BLaER1 treated with 17β-estradiol and CSF1 and Interleukin-3, amounts not matched to agents 10 nM and 100 nM (cell line): ENCODE measurements around the gene SRGAP3.
A peak's percentile ranks its signal among the peaks of the same experiment; 100 is the strongest.

Source experiments
- H3K27ac ChIP-seq, 11 experiments: shearing (Covaris generic); formaldehyde crosslinking; 2 replicates each; pipeline ENCODE4 v1.8.1; 2022
- H3K27me3 ChIP-seq, 11 experiments: shearing (Covaris generic); formaldehyde crosslinking; 2 replicates each; pipeline ENCODE4 v1.8.1; 2022
- H3K36me3 ChIP-seq, 11 experiments: shearing (Covaris generic); formaldehyde crosslinking; 2 replicates each; pipeline ENCODE4 v1.8.1; 2022
- H3K4me1 ChIP-seq, 10 experiments: shearing (Covaris generic); formaldehyde crosslinking; 2 replicates each; pipeline ENCODE4 v1.8.1; 2022
- H3K4me2 ChIP-seq, 11 experiments: shearing (Covaris generic); formaldehyde crosslinking; 2 replicates each; pipeline ENCODE4 v1.8.1; 2022
- H3K4me3 ChIP-seq, 10 experiments: shearing (Covaris generic); formaldehyde crosslinking; 2 replicates each; pipeline ENCODE4 v1.8.1; 2022
- H3K9ac ChIP-seq, 11 experiments: shearing (Covaris generic); formaldehyde crosslinking; 2 replicates each; pipeline ENCODE4 v1.8.1; 2022
- H3K9me3 ChIP-seq, 11 experiments: shearing (Covaris generic); formaldehyde crosslinking; replicated peaks in 1 of 11; 2 replicates each; pipeline ENCODE4 v1.8.1; 2022
- H4K20me1 ChIP-seq, 11 experiments: shearing (Covaris generic); formaldehyde crosslinking; 2 replicates each; pipeline ENCODE4 v1.8.1; 2022
- Cebpa-rat ChIP-seq, 11 experiments: shearing (Covaris generic); IDR thresholded peaks; 2 replicates each; pipeline ENCODE4 v1.8.1; 2022

The SRGAP3 gene

DNA sequence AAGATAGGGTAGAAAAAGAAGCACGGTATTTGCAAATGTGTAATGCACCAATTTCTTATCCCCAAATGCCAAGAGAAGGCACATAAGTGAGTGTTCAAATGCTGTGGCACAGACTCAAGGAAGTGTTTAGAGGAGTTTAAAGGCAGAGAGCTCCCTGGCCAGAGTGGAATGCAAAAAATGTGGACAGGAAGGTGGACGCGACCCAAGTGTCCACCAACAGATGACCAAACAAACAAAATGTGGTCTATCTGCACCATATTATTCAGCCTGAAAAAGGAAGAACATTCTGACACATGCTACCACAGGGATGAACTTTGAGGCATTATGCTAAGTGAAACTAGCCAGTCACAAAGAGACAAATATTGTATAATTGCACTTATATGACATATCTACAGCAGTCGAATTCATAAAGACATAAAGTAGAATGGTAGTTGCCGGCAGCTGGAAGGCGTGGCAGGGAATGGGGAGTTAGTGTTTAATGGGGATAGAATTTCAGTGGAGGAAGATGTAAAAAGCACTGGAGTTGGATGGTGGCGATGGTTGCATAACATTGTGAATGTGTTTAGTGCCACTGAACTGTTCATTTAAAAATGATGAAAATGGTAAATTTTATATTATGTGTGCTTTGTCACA is 126.6 kb downstream of the SRGAP3 start:
- Histone ChIP-seq H3K4me1 (peaks cover 0 to 10% (median 0%) of the 10 kb centered on the region in 10 experiments; a peak in 7 of 20 replicates), H3K27ac (no peak overlapping the region), H3K9me3 (peaks cover 0 to 10% (median 0%) of the 10 kb centered on the region in 11 experiments; a peak in 2 of 22 replicates), H3K36me3 (peaks cover 0 to 5% (median 0%) of the 10 kb centered on the region in 11 experiments; a peak in 1 of 22 replicates), H3K9ac (no peak overlapping the region), H3K4me3 (no peak overlapping the region), H4K20me1 (no peaks in the 10 kb centered on the region), H3K27me3 (no peaks in the 10 kb centered on the region), H3K4me2 (no peak overlapping the region)
- TF ChIP-seq Cebpa-rat (IDR thresholded peaks at IDR 0.05): no peak

DNA sequence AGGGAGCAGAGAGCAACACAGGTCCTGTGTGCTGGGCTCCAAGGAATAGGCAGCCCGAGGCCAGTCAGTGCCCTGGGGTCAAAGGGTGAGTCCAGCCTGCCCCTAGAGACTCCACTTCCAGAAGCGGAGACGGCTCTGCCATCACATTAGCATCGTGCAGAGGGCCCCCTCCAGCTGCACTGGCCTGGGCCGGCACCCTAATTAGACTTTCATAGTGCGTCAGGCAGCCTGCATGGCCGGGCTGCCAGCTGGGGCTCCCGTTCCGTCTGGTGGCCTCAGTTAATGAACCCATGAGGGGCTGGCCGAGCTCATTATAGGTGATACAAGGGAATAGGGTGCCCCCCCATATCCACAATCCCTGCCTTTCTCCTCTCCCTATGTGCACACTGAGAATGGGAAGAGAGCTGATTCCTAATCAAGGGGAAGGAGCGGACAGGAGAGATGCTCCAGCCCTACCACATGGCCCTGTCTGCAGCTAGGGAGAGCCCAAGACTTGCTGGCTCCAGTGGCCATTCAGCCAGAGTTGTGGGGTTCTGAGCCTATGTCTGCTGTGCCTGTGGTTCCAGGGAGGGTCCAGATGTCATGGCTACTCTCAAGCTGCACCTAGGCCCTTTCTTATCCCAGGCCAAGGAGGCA is 128.0 kb downstream of the SRGAP3 start:
- H3K27me3 ChIP-seq: no peaks in the 10 kb centered on the region
- TF ChIP-seq Cebpa-rat (IDR thresholded peaks at IDR 0.05): no peak
- H3K4me3 ChIP-seq: no peak overlapping the region
- H3K27ac ChIP-seq: no peak overlapping the region
- H4K20me1 ChIP-seq: no peaks in the 10 kb centered on the region
- H3K9ac ChIP-seq: no peak overlapping the region
- H3K4me2 ChIP-seq: no peak overlapping the region
- peaks cover 0 to 10% (median 0%) of the 10 kb centered on the region in 11 experiments; a peak in 2 of 22 replicates for H3K9me3 ChIP-seq
- H3K4me1 ChIP-seq: peaks cover 0 to 11% (median 1%) of the 10 kb centered on the region in 10 experiments; a peak in 8 of 20 replicates
- peaks cover 0 to 5% (median 0%) of the 10 kb centered on the region in 11 experiments; a peak in 1 of 22 replicates for H3K36me3 ChIP-seq

DNA sequence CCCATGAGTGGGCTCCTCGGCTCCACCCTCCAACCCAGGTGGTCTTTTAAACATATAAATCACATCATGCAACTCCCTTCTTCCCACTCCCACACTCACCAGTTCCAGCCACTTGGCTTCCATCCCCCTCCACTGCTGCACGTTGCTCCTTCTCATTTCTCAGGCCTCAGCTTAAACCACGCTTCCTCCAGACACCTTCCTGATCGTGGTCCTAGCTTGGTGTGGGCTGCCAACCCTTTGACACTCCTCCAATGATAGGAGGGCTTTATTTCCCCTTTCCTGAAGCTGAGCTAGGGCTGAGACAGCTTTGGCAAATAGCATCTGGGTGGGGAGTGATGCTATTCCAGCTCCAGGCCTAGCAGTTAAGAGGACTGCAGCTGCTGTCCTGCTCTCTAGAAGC is 130.1 kb downstream of the SRGAP3 start:
- Histone ChIP-seq H3K27ac (no peak overlapping the region), H4K20me1 (no peaks in the 10 kb centered on the region), H3K4me1 (peaks cover 0 to 14% (median 2%) of the 10 kb centered on the region in 10 experiments; a peak in 8 of 20 replicates), H3K9ac (no peak overlapping the region), H3K27me3 (no peaks in the 10 kb centered on the region), H3K4me2 (peak overlapping the region in 4 of 11 experiments; percentile 5 to 36 (median 17); a peak in 5 of 22 replicates), H3K36me3 (peaks cover 0 to 5% (median 0%) of the 10 kb centered on the region in 11 experiments; a peak in 1 of 22 replicates), H3K9me3 (peaks cover 0 to 10% (median 0%) of the 10 kb centered on the region in 11 experiments; a peak in 2 of 22 replicates), H3K4me3 (no peak overlapping the region)
- TF ChIP-seq Cebpa-rat (IDR thresholded peaks at IDR 0.05): no peak

DNA sequence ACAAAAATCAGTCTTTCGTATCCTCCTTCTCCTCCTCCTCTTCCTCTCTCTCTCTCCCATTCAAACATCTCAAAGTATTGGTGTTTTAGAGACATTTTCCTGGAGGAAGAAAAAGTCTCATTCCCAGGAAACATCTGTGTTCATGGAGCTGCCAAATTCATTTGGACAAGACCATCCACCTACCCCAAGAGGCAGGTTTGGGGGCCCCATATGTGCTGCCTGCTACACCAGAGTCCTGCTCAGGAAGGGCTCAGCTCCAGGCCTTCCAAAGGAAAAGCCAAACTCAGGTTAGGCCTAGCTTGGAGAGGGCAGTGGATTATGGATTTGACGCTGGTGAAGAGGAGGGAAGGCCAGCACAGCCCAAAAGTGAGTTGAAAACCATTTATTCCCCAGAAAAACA is 131.2 kb downstream of the SRGAP3 start:
- Histone ChIP-seq H3K9me3 (peaks cover 0 to 17% (median 0%) of the 10 kb centered on the region in 11 experiments; a peak in 4 of 22 replicates), H3K27ac (no peak overlapping the region), H3K4me2 (no peak overlapping the region), H3K27me3 (no peaks in the 10 kb centered on the region), H3K9ac (no peak overlapping the region), H3K4me3 (no peak overlapping the region), H4K20me1 (no peaks in the 10 kb centered on the region), H3K4me1 (peaks cover 0 to 14% (median 2%) of the 10 kb centered on the region in 10 experiments; a peak in 8 of 20 replicates), H3K36me3 (peaks cover 0 to 5% (median 0%) of the 10 kb centered on the region in 11 experiments; a peak in 1 of 22 replicates)
- TF ChIP-seq Cebpa-rat (IDR thresholded peaks at IDR 0.05): no peak

DNA sequence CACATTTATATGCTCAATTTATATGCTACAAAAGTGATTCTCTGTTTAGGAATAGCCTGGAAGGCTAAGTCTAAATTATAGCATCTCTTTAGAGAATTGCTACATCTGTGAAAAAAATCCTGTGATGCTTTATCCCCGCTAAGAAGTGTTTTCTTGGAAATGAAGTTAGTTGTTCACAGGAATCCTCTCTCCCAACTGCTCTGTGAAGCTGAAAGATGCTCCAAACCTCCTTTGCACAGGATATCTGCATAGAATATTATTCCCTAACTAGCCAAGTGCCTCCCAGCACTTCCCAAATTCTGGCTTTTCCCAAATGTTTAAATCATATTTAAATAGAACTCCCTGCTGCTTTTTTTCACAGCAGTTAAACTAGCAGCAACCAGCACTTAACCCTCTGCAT is 132.2 kb downstream of the SRGAP3 start:
- H3K4me3 ChIP-seq: no peak overlapping the region
- H3K4me1 ChIP-seq: peaks cover 0 to 14% (median 4%) of the 10 kb centered on the region in 10 experiments; a peak in 11 of 20 replicates
- TF ChIP-seq Cebpa-rat (IDR thresholded peaks at IDR 0.05): no peak
- no peaks in the 10 kb centered on the region for H4K20me1 ChIP-seq
- peaks cover 0 to 17% (median 0%) of the 10 kb centered on the region in 11 experiments; a peak in 4 of 22 replicates for H3K9me3 ChIP-seq
- no peak overlapping the region for H3K27ac ChIP-seq
- H3K9ac ChIP-seq: no peak overlapping the region
- peaks cover 0 to 5% (median 0%) of the 10 kb centered on the region in 11 experiments; a peak in 1 of 22 replicates for H3K36me3 ChIP-seq
- no peaks in the 10 kb centered on the region for H3K27me3 ChIP-seq
- H3K4me2 ChIP-seq: no peak overlapping the region

DNA sequence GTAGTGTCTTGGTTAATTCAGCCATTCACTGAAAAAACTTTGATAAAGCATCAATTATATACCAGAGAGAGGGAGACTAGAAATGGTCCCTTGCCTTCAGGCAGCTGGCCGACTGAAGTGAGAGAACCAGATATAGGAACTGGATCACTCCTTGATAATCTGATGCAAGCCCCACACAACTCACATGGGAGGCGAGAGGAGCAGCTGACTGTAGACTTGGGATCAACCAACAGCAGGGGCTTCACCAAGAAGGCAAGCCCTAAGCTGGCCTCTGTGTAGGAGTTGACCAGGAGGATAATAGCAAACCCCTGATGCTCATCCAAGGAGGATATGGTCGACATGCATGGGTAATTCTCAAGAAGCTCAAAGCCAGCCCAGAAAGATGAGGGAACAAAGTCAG is 133.1 kb downstream of the SRGAP3 start:
- Histone ChIP-seq H4K20me1 (no peaks in the 10 kb centered on the region), H3K4me2 (no peak overlapping the region), H3K9me3 (peaks cover 0 to 17% (median 0%) of the 10 kb centered on the region in 11 experiments; a peak in 4 of 22 replicates), H3K4me3 (no peak overlapping the region), H3K9ac (no peak overlapping the region), H3K4me1 (peaks cover 0 to 18% (median 6%) of the 10 kb centered on the region in 10 experiments; a peak in 11 of 20 replicates), H3K27ac (no peak overlapping the region), H3K27me3 (no peaks in the 10 kb centered on the region), H3K36me3 (peaks cover 0 to 5% (median 0%) of the 10 kb centered on the region in 11 experiments; a peak in 1 of 22 replicates)
- TF ChIP-seq Cebpa-rat (IDR thresholded peaks at IDR 0.05): no peak

DNA sequence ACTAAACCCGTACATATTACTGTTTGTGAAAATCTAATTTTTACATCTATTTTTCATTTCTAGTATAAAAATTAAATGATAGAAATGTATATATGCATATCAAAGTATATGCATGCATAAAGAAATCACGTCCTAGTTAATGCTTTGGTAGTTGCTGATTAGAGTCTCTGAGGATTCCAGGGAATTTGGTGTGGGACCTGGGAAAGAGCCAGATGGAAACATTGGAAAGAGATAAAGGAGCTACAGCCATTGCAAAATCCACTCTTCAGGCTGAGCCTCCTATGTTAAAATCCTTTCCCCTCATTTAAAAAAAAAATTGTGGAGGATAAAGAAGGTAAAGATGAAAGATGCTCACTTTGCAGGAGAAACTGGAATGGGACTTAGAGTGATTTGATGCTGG is 134.1 kb downstream of the SRGAP3 start:
- TF ChIP-seq Cebpa-rat (IDR thresholded peaks at IDR 0.05): no peak
- no peak overlapping the region for H3K9ac ChIP-seq
- peaks cover 0 to 16% (median 0%) of the 10 kb centered on the region in 11 experiments; a peak in 4 of 22 replicates for H3K9me3 ChIP-seq
- no peaks in the 10 kb centered on the region for H4K20me1 ChIP-seq
- no peak overlapping the region for H3K27ac ChIP-seq
- H3K4me3 ChIP-seq: no peak overlapping the region
- H3K27me3 ChIP-seq: no peaks in the 10 kb centered on the region
- peaks cover 4 to 28% (median 14%) of the 10 kb centered on the region in 10 experiments for H3K4me1 ChIP-seq
- peaks cover 0 to 4% (median 0%) of the 10 kb centered on the region in 11 experiments; a peak in 1 of 22 replicates for H3K36me3 ChIP-seq
- no peak overlapping the region for H3K4me2 ChIP-seq

DNA sequence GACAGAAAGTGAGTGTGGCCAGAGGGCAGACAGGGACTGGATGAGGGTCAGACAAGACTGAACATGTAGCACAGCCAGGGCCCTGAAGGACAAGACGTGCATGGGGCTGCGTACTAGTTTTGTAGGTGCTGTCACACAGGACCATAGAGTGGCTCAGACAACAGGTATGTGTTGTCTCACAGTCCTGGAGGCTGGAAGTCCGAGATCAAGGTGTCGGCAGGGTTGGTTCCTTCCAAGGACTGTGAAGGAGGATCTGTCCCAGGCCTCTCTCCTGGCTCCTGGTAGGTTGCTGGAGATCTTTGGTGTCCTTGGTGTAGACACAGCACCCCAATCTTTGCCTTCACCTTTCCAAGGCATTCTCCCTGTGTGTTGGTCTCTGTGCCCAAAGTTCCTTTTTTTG is 136.4 kb downstream of the SRGAP3 start:
- Histone ChIP-seq H3K36me3 (no peaks in the 10 kb centered on the region), H3K9me3 (peaks cover 0 to 12% (median 0%) of the 10 kb centered on the region in 11 experiments; a peak in 2 of 22 replicates), H3K27me3 (no peaks in the 10 kb centered on the region), H3K4me3 (no peak overlapping the region), H3K4me2 (no peak overlapping the region), H3K9ac (no peak overlapping the region), H4K20me1 (no peaks in the 10 kb centered on the region; a peak in 1 of 22 replicates), H3K4me1 (peaks cover 26 to 46% (median 31%) of the 10 kb centered on the region in 10 experiments), H3K27ac (no peak overlapping the region)
- TF ChIP-seq Cebpa-rat (IDR thresholded peaks at IDR 0.05): no peak

DNA sequence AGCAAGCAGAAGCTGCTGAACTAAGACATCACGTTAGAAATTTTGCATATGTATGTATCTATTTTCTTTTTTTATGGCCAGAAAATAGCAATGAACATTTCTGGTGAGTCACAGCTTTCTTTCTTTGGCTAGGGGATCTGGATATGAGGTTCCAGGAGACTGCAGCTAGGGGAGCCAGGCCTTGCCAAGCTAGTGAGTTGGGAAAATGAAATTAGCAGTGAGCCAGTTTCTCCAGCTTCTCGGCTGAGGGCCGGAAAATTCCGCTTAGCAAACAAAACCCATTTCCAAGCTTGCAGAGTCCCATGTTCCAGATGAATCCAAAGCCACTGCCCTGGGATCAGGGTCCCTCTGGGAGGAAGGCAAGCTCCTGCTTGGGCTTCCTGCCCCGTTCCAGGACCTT is 137.6 kb downstream of the SRGAP3 start:
- Histone ChIP-seq H3K4me1 (peaks cover 26 to 56% (median 32%) of the 10 kb centered on the region in 10 experiments), H3K4me3 (no peak overlapping the region), H3K4me2 (peak overlapping the region in 3 of 11 experiments; percentile 81 to 97 (median 88); a peak in 5 of 22 replicates), H3K9me3 (peaks cover 0 to 12% (median 0%) of the 10 kb centered on the region in 11 experiments; a peak in 2 of 22 replicates), H3K27ac (no peak overlapping the region), H3K9ac (no peak overlapping the region), H3K36me3 (no peaks in the 10 kb centered on the region), H4K20me1 (no peaks in the 10 kb centered on the region; a peak in 1 of 22 replicates), H3K27me3 (no peaks in the 10 kb centered on the region)
- TF ChIP-seq Cebpa-rat (IDR thresholded peaks at IDR 0.05): no peak
